HG03439 (cell line): ENCODE measurements around the gene TMEM62.

Experiments
- ATAC-seq: cut with Tn5 transposase; IDR thresholded peaks from one replicate; pipeline ENCODE4 v1.9.1; 2021; ENCODE audit warnings: mild to moderate bottlenecking, moderate library complexity; ENCODE audit not compliant: unreplicated experiment

The TMEM62 gene

DNA sequence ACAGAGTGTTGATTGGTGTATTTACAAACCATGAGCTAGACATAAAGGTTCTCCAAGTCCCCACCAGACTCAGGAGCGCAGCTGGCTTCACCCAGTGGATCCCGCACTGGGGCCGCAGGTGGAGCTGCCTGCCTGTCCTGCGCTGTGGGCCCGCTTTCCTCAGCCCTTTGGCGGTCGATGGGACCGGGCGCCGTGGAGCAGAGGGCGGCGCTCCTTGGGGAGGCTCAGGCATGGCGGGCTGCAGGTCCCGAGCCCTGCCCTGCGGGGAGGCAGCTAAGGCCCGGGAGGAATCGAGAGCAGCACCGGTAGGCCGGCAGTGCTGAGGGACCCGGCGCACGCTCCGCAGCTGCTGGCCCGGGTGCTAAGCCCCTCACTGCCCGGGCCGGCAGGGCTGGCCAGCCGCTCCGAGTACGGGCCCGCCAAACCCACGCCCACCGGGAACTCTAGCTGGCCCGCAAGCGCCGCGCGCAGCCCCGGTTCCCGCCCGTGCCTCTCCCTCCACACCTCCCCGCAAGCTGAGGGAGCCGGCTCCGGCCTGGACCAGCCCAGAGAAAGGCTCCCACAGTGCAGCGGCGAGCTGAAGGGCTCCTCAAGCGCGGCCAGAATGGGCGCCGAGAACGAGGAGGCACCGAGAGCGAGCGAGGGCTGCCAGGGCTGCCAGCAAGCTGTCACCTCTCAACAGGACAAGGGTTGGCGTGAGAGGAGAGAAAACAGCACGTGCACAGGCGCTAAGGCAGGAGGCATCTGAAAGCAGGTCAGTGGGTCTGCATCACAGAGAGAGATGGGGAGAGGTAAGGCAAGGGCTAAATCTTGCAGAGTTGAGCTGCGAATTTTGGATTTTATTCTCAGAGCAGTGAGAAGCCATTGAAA is 93.3 kb downstream of the TMEM62 start:
- ATAC-seq, result no peak

DNA sequence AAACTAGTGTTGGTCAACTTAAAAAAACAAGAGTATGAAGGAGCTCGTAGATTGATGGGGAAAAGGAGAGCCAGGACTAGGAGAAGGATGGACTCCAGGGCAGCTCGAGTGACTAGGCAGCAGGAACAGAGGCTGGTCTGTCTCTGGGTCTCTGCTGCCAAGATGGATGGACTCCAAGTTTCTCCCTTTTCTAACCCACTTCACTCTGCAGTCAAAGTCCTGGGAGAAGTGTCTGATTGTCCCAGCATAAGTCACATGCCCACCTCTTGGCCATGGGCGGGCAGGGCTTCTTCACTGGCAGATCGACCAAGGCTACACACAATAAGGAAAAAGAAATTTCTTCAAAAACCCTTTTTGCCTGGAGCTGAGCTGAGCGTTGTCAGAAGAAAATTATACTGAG is 96.6 kb downstream of the TMEM62 start:
- ATAC-seq, result no peak

DNA sequence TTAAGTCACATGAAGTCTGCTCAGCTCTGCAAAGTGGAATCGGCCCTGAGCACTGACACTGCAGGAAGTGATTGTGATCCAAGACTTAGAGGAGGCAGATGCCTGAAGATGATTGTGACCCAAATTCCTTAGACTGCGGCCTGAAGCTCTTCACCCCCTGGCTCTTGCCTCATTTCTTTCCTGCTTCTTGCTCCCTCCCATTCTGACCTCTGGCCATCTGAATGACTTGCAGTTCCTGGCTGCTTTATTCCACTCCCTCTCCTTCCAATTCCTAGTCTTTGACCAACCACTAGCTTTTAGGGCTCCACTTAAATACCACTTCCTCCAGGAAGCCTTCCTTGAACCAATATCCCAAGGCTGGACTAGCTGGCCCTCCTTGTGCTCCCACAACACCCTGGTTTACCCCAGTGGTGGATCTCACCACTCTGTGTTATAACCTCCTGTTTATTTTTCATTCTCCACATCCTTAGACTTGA is 97.3 kb downstream of the TMEM62 start:
- ATAC-seq, result no peak

DNA sequence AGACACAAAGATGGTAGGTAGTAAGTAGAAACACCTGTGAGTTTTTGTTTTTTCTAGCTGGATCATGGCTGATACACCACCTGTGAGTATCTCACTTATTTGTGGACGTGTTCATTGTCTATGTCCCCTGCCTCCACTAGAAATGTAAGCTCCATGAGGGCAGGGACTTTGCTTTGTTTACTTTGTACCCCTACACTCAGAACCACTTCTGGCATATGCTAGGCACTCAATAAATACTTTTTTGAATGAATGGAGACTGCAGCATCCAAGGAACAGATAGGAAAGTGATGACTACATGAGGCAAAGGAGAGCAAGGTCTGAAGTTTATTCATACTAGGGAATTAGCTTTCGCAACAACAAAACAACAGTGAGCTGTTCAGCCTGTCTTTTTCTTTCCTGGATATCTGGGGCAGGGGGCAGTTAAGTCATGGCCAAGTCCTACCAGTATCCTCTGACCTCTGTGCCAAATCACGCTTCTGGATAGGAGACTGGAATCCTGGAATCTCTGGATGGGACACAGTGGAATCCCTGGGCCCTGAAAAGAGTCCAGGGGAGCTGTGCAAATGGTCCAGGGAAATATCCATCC is 99.0 kb downstream of the TMEM62 start:
- no peak for ATAC-seq
